Upper lobe of left lung (tissue), 4 donors: ENCODE results near the gene YPEL2.

Experiments used
- POLR2A ChIP-seq, 4 donors: fragments of 450-650 bp; IDR thresholded peaks; one replicate each; pipeline ENCODE4 v1.5.1; 2016 to 2017; ENCODE audit warnings: antibody characterized with exemption in 4 of 4, mild to moderate bottlenecking in 2 of 4
- POLR2AphosphoS5 ChIP-seq, 2 donors: sonication (generic); formaldehyde crosslinking; IDR thresholded peaks; one replicate each; pipeline ENCODE4 v1.5.1; 2017; ENCODE audit warnings: antibody characterized with exemption in 2 of 2

DNA sequence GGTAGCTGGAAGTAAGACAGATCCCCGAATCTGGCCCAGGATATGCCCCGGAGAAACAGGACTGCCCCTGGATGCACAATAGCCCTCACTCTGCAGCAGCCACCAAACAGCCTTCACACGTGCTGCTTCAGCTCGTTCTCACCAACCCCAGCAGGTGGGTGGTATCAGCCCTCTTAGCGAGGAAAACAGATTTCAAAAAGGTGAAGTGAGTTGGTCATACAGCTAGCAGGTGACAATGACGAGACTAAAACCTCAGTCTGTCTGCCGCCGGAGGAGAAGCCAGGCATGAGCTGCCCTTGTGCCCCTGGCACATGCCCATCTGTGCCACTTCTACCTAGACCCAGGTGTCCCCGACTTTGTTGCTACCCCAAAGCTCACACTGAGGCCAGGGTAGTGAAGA, 92.4 kb downstream of the YPEL2 start:
- TF ChIP-seq POLR2AphosphoS5 (IDR thresholded peaks at IDR 0.05) (no peak), POLR2A (IDR thresholded peaks at IDR 0.05) (no peak)
